Stimulated activated CD4-positive, alpha-beta T cell treated with anti-CD3 and anti-CD28 coated beads, Interleukin-15, amount 100 ng/mL, for 24 hours (primary cell): Measurements from ENCODE around the gene DHDH.
A peak's percentile ranks its signal among the peaks of the same experiment; 100 is the strongest.
"Not testable (repeated sequence)": the region's sequence is repeated elsewhere in the genome, so short reads cannot be mapped to it uniquely, and the experiment has no call there.

Source experiments
- DNase-seq: peaks from one replicate; pipeline ENCODE4 v3.0.0-alpha.2; 2020

The DHDH gene

GRCh38 chr19:48918071-48918470 is 15.4 kb upstream of the DHDH start:
- no peak for DNase-seq

- peak; percentile 26 for DNase-seq
Observed at GRCh38 chr19:48918801-48919247, 14.7 kb upstream of the DHDH start.

GRCh38 chr19:48919271-48919670 is 14.2 kb upstream of the DHDH start:
- DNase-seq, result not testable (repeated sequence)

- no peak for DNase-seq
Observed at GRCh38 chr19:48920949-48921348, 12.6 kb upstream of the DHDH start.

- no peak for DNase-seq
Observed at GRCh38 chr19:48921721-48922500, 11.6 kb upstream of the DHDH start.

GRCh38 chr19:48922548-48923490 is 10.7 kb upstream of the DHDH start:
- DNase-seq, result no peak

GRCh38 chr19:48925240-48925843 is 8.2 kb upstream of the DHDH start:
- peak; percentile 13 for DNase-seq

- DNase-seq, result not testable (repeated sequence)
Observed at GRCh38 chr19:48925890-48926289, 7.6 kb upstream of the DHDH start.

- peak; percentile 52 for DNase-seq
Observed at GRCh38 chr19:48926909-48927308, 6.6 kb upstream of the DHDH start.

GRCh38 chr19:48927692-48928091 is 5.8 kb upstream of the DHDH start:
- DNase-seq, result not testable (repeated sequence)

GRCh38 chr19:48928164-48929025 is 5.1 kb upstream of the DHDH start:
- DNase-seq, result no peak

GRCh38 chr19:48934837-48935236 is 1.3 kb downstream of the DHDH start:
- no peak for DNase-seq

GRCh38 chr19:48935864-48936263 is 2.4 kb downstream of the DHDH start:
- DNase-seq, result no peak

- no peak for DNase-seq
Observed at GRCh38 chr19:48938256-48938655, 4.8 kb downstream of the DHDH start.

GRCh38 chr19:48940902-48941301 is 7.4 kb downstream of the DHDH start:
- DNase-seq, result no peak

GRCh38 chr19:48943081-48943480 is 9.6 kb downstream of the DHDH start:
- DNase-seq, result no peak

GRCh38 chr19:48945415-48945814 is 11.9 kb downstream of the DHDH start:
- no peak for DNase-seq

GRCh38 chr19:48945817-48946216 is 12.3 kb downstream of the DHDH start:
- no peak for DNase-seq

- DNase-seq, result no peak
Observed at GRCh38 chr19:48946463-48947257, 13.2 kb downstream of the DHDH start.

GRCh38 chr19:48947258-48947542 is 13.7 kb downstream of the DHDH start:
- DNase-seq, result no peak

GRCh38 chr19:48950159-48950558 is 16.7 kb downstream of the DHDH start:
- no peak for DNase-seq
